Activated CD8-positive, alpha-beta memory T cell treated with anti-CD3 and anti-CD28 coated beads, Interleukin-2, amount 50 U/mL, for 1 hour (primary cell): ENCODE measurements around the gene OSBPL2.

Experiments
- DNase-seq: peaks from one replicate; pipeline ENCODE4 v3.0.0-alpha.2; 2020; ENCODE audit errors: extremely low read depth

Gene OSBPL2

DNA sequence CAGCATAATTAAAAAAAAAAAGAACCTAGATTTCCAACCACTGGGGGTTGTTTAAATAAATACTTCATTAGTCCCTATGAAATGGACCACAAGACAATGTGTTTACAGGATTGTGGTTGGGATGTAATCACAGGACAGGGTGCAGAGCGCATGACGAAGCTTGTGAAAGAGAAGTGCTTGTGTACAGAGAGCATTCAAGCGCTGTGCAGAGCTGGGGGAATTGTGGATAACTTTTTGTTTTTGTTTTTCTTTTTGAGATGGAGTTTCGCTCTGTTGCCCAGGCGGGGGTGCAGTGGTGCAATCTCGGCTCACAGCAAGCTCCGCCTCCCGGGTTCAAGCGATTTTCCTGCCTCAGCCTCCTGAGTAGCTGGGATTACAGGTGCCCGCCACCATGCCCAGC lies 106.5 kb downstream of the OSBPL2 start:
- no peak for DNase-seq
